BLaER1 treated with 17β-estradiol and CSF1 and Interleukin-3, amounts not matched to agents 10 nM and 100 nM (cell line): ENCODE data around the gene FGF4.
"Not testable (repeated sequence)": the region's sequence is repeated elsewhere in the genome, so short reads cannot be mapped to it uniquely, and the experiment has no call there.

Experiments used
- H3K27ac ChIP-seq, 11 experiments: shearing (Covaris generic); formaldehyde crosslinking; 2 replicates each; pipeline ENCODE4 v1.8.1; 2022
- H3K27me3 ChIP-seq, 11 experiments: shearing (Covaris generic); formaldehyde crosslinking; 2 replicates each; pipeline ENCODE4 v1.8.1; 2022
- H3K36me3 ChIP-seq, 11 experiments: shearing (Covaris generic); formaldehyde crosslinking; 2 replicates each; pipeline ENCODE4 v1.8.1; 2022
- H3K4me1 ChIP-seq, 10 experiments: shearing (Covaris generic); formaldehyde crosslinking; 2 replicates each; pipeline ENCODE4 v1.8.1; 2022
- H3K4me2 ChIP-seq, 11 experiments: shearing (Covaris generic); formaldehyde crosslinking; 2 replicates each; pipeline ENCODE4 v1.8.1; 2022
- H3K4me3 ChIP-seq, 10 experiments: shearing (Covaris generic); formaldehyde crosslinking; 2 replicates each; pipeline ENCODE4 v1.8.1; 2022
- H3K9ac ChIP-seq, 11 experiments: shearing (Covaris generic); formaldehyde crosslinking; 2 replicates each; pipeline ENCODE4 v1.8.1; 2022
- H3K9me3 ChIP-seq, 11 experiments: shearing (Covaris generic); formaldehyde crosslinking; replicated peaks in 1 of 11; 2 replicates each; pipeline ENCODE4 v1.8.1; 2022
- H4K20me1 ChIP-seq, 11 experiments: shearing (Covaris generic); formaldehyde crosslinking; 2 replicates each; pipeline ENCODE4 v1.8.1; 2022
- Cebpa-rat ChIP-seq, 11 experiments: shearing (Covaris generic); IDR thresholded peaks; 2 replicates each; pipeline ENCODE4 v1.8.1; 2022

The FGF4 gene

DNA sequence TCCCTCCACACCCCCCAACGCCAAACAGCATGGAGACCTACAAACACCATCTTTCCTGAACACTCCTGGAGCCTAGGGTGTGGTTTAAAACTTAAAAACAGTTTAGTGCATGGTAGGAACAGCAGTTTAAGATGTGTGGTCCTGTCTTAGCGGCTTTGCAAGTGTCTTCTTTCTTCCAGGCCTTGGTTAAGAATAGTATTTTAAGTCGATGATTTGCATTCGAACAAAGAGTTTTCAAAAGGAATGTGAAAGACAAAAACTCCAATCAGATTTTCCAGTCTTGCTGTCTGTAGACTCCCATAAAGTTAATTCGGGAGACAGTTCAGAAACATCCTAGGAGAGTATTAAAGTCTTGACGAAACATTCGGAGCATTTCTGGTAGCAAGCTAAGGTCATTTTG, 3.7 kb downstream of the FGF4 start:
- Histone ChIP-seq H3K4me1 (peaks cover 4 to 14% (median 11%) of the 10 kb centered on the region in 10 experiments; a peak in 15 of 20 replicates), H3K27ac (no peak overlapping the region), H3K4me3 (no peak overlapping the region), H3K9ac (no peak overlapping the region), H3K36me3 (no peaks in the 10 kb centered on the region), H3K4me2 (no peak overlapping the region), H3K9me3 (no peaks in the 10 kb centered on the region), H3K27me3 (peaks cover 27 to 39% (median 33%) of the 10 kb centered on the region in 11 experiments), H4K20me1 (peaks cover 0 to 35% (median 12%) of the 10 kb centered on the region in 11 experiments; a peak in 12 of 22 replicates)
- no peak for TF ChIP-seq Cebpa-rat (IDR thresholded peaks at IDR 0.05)

DNA sequence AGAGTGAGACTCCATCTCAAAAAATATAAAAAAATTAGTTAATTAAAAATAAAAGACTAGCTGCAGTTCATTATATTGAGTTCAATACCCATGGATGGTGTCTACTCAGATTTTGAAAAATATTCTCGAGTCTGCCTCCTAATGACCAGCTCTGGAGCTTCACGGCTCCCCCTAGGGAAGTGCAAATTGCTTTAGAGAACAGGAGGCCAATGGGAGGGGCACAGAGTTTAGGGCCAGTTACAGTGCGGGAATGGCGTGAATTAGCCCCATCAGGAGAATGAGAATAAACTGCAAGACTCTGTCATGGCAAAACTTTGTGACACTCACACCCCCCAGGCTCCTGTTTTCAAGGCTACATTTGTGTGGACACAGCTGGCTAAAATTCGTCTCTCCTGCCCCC, 4.6 kb downstream of the FGF4 start:
- Histone ChIP-seq H3K27ac (no peak overlapping the region), H3K4me1 (peaks cover under 1 to 10% (median 7%) of the 10 kb centered on the region in 10 experiments; a peak in 15 of 20 replicates), H4K20me1 (peaks cover 0 to 25% (median 8%) of the 10 kb centered on the region in 11 experiments; a peak in 11 of 22 replicates), H3K27me3 (peaks cover 18 to 30% (median 24%) of the 10 kb centered on the region in 11 experiments), H3K4me2 (no peak overlapping the region), H3K9me3 (no peaks in the 10 kb centered on the region), H3K36me3 (no peaks in the 10 kb centered on the region), H3K4me3 (no peak overlapping the region), H3K9ac (no peak overlapping the region)
- no peak for TF ChIP-seq Cebpa-rat (IDR thresholded peaks at IDR 0.05)

DNA sequence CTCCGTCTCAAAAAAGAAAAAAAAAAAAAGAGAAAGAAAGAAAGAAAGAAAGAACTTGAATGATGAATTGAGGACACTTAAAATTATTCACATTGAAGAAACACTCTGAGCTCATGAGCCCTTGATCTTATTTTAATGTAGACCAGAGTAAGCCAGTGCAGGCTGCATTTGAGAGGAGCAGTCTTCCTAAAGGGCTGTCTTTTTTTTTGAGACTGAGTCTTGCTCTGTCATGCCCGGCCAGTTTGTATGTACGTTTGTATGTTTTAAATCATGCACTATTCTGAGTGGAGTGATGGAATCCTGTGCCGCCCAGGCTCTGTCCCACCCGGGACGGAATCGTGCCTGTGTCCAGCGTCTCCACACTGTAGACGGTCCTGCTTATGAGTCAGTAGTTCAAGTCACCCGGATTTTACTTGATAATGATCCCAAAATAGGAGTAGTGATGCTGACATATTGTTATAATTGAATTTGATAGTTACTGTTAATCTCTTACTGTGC, 9.6 kb downstream of the FGF4 start:
- H3K27ac ChIP-seq, result no peak overlapping the region
- no peak for TF ChIP-seq Cebpa-rat (IDR thresholded peaks at IDR 0.05)
- H3K9me3 ChIP-seq, result no peaks in the 10 kb centered on the region; a peak in 1 of 22 replicates
- H4K20me1 ChIP-seq, result no peaks in the 10 kb centered on the region
- H3K4me1 ChIP-seq, result no peaks in the 10 kb centered on the region
- H3K36me3 ChIP-seq, result no peaks in the 10 kb centered on the region
- H3K4me3 ChIP-seq, result no peak overlapping the region
- no peak overlapping the region for H3K9ac ChIP-seq
- H3K4me2 ChIP-seq, result no peak overlapping the region
- H3K27me3 ChIP-seq, result no peaks in the 10 kb centered on the region

DNA sequence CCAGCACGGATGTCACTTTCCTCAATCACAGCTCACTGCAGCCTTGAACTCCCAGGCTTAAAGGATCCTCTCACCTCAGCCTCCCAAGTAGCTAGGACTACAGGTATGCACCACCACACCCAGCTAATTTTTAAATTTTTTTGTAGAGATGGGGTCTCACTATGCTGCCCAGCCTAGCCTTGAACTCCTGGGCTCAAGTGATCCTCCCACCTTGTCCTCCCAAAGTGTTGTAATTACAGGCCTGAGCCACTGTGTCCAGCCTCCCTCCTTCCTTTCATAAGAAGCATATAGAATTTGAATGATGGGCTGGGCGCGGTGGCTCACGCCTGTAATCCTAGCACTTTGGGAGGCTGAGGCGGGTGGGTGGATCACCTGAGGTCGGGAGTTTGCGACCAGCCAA, 10.2 kb downstream of the FGF4 start:
- H3K9ac ChIP-seq, H3K36me3 ChIP-seq, H3K4me1 ChIP-seq, H3K9me3 ChIP-seq, H4K20me1 ChIP-seq, H3K27me3 ChIP-seq, H3K4me3 ChIP-seq, H3K27ac ChIP-seq, H3K4me2 ChIP-seq: not testable (repeated sequence)

DNA sequence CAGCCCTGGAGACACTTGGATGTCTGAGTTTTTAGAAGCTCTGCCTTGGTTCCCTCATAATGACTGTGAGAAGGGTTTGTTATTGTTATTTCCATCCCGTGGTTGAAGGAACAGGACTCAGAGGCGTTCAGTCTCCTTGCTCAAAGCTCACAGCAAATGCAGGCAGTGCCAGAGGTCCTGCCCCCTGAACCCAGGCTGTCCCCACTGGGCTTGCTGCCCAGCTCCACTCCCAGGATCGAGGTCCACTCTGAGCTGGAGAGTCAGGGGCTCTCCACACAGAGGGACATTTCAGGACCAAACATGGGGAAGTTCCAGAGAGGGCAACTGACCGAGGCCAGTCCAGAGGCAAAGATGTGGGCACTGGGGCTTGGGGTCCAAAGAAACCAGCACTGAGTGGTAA, 14.8 kb downstream of the FGF4 start:
- Histone ChIP-seq H3K4me2 (no peak overlapping the region), H3K9ac (no peak overlapping the region), H3K4me1 (no peaks in the 10 kb centered on the region), H3K4me3 (no peak overlapping the region), H3K27me3 (no peaks in the 10 kb centered on the region), H3K36me3 (no peaks in the 10 kb centered on the region), H4K20me1 (no peaks in the 10 kb centered on the region), H3K27ac (no peak overlapping the region), H3K9me3 (no peaks in the 10 kb centered on the region; a peak in 1 of 22 replicates)
- TF ChIP-seq Cebpa-rat (IDR thresholded peaks at IDR 0.05), result no peak

DNA sequence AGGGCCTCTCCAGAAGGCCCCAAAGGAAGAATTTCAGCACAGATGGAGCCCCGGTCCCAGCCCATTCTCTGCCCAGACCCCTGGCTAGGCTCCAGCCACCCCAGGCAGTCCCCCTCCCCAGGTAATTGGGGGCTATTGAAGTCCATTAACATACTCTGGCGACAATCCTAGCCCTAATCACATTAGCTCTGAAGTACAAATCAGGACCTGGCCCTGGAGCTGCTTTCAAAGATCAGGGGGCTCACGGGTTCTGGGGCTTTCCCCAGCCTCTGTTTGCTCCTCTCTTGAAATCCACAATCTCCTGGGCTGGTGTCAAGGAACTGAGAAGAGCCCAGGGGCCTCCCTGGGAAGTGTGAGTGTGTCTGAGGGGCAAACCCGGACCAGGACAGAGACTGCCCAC, 22.3 kb downstream of the FGF4 start:
- TF ChIP-seq Cebpa-rat (IDR thresholded peaks at IDR 0.05), result no peak
- H3K27ac ChIP-seq, result no peak overlapping the region
- no peaks in the 10 kb centered on the region for H3K27me3 ChIP-seq
- no peak overlapping the region for H3K4me3 ChIP-seq
- no peak overlapping the region for H3K9ac ChIP-seq
- H3K4me2 ChIP-seq, result no peak overlapping the region
- no peaks in the 10 kb centered on the region for H3K36me3 ChIP-seq
- H4K20me1 ChIP-seq, result no peaks in the 10 kb centered on the region; a peak in 1 of 22 replicates
- H3K9me3 ChIP-seq, result no peaks in the 10 kb centered on the region
- no peaks in the 10 kb centered on the region for H3K4me1 ChIP-seq

DNA sequence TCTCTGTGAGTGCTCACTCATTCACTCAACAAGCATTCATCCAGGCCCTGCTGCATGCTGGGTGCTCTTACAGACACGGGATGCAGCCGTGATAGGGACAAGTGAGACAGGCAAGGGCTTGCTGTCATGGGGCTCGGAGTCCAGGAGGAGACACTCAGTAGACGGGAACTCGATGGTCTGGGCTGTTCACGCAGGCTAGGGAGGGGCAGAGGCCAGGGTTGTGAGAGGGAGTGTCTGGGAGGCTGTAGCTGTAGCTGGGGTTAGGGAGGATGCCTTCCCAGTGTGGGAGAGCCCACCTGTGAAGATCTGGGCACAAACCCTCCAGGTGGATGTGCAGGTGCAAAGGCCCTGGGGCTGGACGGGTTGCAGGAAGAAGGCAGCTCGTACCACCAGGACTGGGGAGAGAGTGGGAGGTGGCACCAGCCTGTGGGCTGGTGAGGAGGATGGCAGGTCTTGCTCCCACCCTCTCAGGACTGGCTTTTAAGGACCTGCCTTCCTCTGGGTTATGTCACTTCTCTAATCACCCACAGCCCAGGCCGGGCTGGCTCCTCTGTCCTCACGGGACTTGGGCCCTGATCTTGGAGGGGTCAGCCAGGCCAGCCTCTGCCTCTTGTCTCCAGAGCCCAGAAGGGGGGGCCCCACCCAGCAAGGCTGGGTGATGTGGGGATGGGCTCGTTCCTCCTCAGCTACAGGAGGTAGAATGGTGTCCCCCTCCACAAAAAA, 24.1 kb downstream of the FGF4 start:
- H3K27ac ChIP-seq, result no peak overlapping the region
- no peaks in the 10 kb centered on the region for H3K36me3 ChIP-seq
- no peaks in the 10 kb centered on the region for H3K4me1 ChIP-seq
- H3K4me3 ChIP-seq, result no peak overlapping the region
- H3K9me3 ChIP-seq, result no peaks in the 10 kb centered on the region
- H4K20me1 ChIP-seq, result no peaks in the 10 kb centered on the region; a peak in 1 of 22 replicates
- no peaks in the 10 kb centered on the region for H3K27me3 ChIP-seq
- TF ChIP-seq Cebpa-rat (IDR thresholded peaks at IDR 0.05), result no peak
- H3K4me2 ChIP-seq, result no peak overlapping the region
- H3K9ac ChIP-seq, result no peak overlapping the region

DNA sequence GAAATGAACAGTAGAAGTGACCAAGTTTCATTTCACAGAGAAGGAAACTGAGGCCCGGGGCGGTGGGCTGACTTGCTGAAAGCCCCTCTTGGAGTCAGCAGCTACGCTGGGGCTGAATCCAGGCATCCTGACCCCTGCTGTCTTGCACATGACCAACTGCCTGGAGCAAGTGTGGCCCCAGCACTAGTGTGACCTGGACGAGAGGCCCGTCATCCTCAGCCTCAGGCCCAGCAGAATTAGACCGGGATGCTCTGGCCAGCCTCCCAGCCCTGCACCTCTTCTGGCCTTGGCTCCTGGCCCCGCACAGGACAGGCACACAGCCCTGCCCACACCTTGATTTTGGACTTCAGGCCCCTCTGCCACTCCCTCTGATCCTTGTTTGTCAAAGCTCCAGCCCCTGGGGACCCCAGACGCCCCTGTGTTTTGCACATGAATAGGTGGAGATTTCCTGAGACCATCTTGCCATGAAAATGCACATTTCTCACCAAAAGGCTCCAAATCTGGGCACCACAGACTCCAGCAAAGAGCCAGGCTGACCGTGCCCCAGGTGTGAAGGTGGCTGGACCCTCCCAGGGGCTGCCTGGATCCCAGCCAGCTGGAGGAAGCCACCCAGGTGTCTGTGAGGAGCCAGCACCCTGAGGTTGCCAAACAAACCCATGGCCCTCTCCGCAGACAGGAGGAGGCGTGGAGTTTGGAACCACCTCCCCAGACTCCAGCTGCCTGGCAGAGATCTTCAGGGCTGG, 24.9 kb downstream of the FGF4 start:
- Histone ChIP-seq H3K27me3 (no peaks in the 10 kb centered on the region; a peak in 1 of 22 replicates), H3K4me1 (no peaks in the 10 kb centered on the region), H3K9me3 (no peaks in the 10 kb centered on the region), H3K9ac (no peak overlapping the region; a peak in 1 of 22 replicates), H3K4me2 (no peak overlapping the region), H3K27ac (no peak overlapping the region), H3K36me3 (no peaks in the 10 kb centered on the region), H3K4me3 (no peak overlapping the region), H4K20me1 (peaks cover 0 to 4% (median 0%) of the 10 kb centered on the region in 11 experiments; a peak in 1 of 22 replicates)
- TF ChIP-seq Cebpa-rat (IDR thresholded peaks at IDR 0.05), result no peak

DNA sequence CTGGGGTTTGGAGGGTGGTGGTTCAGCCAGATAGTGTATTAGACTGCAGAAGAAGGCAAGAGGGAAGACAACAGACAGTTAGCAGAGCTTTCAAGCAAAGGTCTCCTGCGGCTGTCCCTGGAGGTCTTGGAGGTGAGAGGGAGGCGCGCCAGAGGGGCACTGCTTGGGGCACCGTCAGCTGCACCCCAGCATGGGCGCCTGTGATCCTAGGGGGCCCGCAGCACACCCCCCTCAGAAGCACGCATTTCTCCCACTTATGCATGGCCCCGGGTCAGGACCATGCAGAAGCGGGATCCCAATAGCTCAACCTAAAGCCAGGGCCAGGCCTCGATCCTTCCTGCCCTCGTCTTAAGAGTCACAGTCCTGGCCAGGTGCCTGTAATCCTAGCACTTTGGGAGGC, 26.5 kb downstream of the FGF4 start:
- TF ChIP-seq Cebpa-rat (IDR thresholded peaks at IDR 0.05), result no peak
- Histone ChIP-seq H3K4me2 (no peak overlapping the region), H3K27me3 (no peaks in the 10 kb centered on the region; a peak in 1 of 22 replicates)

More for the DNA sequence above, 26.5 kb downstream of the FGF4 start:
- no peak overlapping the region for H3K27ac ChIP-seq
- no peaks in the 10 kb centered on the region for H3K36me3 ChIP-seq
- peaks cover 0 to 5% (median 0%) of the 10 kb centered on the region in 11 experiments; a peak in 1 of 22 replicates for H4K20me1 ChIP-seq
- H3K4me1 ChIP-seq, result no peaks in the 10 kb centered on the region
- H3K4me3 ChIP-seq, result no peak overlapping the region
- H3K9ac ChIP-seq, result no peak overlapping the region
- H3K9me3 ChIP-seq, result no peaks in the 10 kb centered on the region
